ENCODE data around the gene PTPN11.

GRCh38 chr12:112513471-112513870 is 94.7 kb downstream of the PTPN11 start:
- no peak for TF ChIP-seq CTCF (conservative IDR thresholded peaks at IDR 0.05; ENCODE audit: low read length)
- TF ChIP-seq EZH2phosphoT487 (IDR thresholded peaks at IDR 0.05; ENCODE audit: borderline replicate concordance), result no peak
